Measurements from ENCODE around the gene SEZ6L2.
"Not testable (repeated sequence)": the region's sequence is repeated elsewhere in the genome, so short reads cannot be mapped to it uniquely, and the experiment has no call there.

The SEZ6L2 gene

GRCh38 chr16:29881050-29881449 is 18.3 kb downstream of the SEZ6L2 start:
- DNase-seq, result no peak

GRCh38 chr16:29878172-29878571 is 21.2 kb downstream of the SEZ6L2 start:
- DNase-seq, result no peak

GRCh38 chr16:29877266-29877961 is 21.9 kb downstream of the SEZ6L2 start:
- DNase-seq, result no peak

- DNase-seq, result no peak
These were observed 22.6 kb downstream of the SEZ6L2 start for GRCh38 chr16:29876594-29877249.

GRCh38 chr16:29876217-29876593 is 23.1 kb downstream of the SEZ6L2 start:
- DNase-seq, result no peak

- DNase-seq, result no peak
These were observed 24.1 kb downstream of the SEZ6L2 start for GRCh38 chr16:29875206-29875605.

GRCh38 chr16:29873319-29873718 is 26.0 kb downstream of the SEZ6L2 start:
- DNase-seq, result no peak

GRCh38 chr16:29871822-29872546 is 27.4 kb downstream of the SEZ6L2 start:
- DNase-seq, result no peak

- DNase-seq, result not testable (repeated sequence)
These were observed 30.3 kb downstream of the SEZ6L2 start for GRCh38 chr16:29869067-29869466.

- DNase-seq, result no peak
These were observed 30.8 kb downstream of the SEZ6L2 start for GRCh38 chr16:29868396-29869009.

GRCh38 chr16:29864205-29864604 is 35.1 kb downstream of the SEZ6L2 start:
- DNase-seq, result no peak

- DNase-seq, result no peak
These were observed 35.7 kb downstream of the SEZ6L2 start for GRCh38 chr16:29863669-29863984.

- peak; percentile 87 for DNase-seq
These were observed 36.3 kb downstream of the SEZ6L2 start, which contains the start of gene CDIPT for GRCh38 chr16:29862884-29863668. CDIPT (minus strand) TSS chr16:29863226; CDS start chr16:29862857, 369 bp downstream.

- DNase-seq, result no peak
These were observed 36.9 kb downstream of the SEZ6L2 start for GRCh38 chr16:29862383-29862883.

- no peak for DNase-seq
These were observed 39.1 kb downstream of the SEZ6L2 start for GRCh38 chr16:29860218-29860617.

- no peak for DNase-seq
These were observed 40.4 kb downstream of the SEZ6L2 start for GRCh38 chr16:29858974-29859373.

GRCh38 chr16:29858149-29858849 is 41.1 kb downstream of the SEZ6L2 start:
- no peak for DNase-seq

- DNase-seq, result no peak
These were observed 42.1 kb downstream of the SEZ6L2 start for GRCh38 chr16:29857133-29857760.

GRCh38 chr16:29854520-29855100 is 44.7 kb downstream of the SEZ6L2 start:
- DNase-seq, result no peak

- no peak for DNase-seq
These were observed 46.7 kb downstream of the SEZ6L2 start for GRCh38 chr16:29852654-29853053.

GRCh38 chr16:29850998-29851397 is 48.4 kb downstream of the SEZ6L2 start:
- no peak for DNase-seq
